H1 (cell line): ENCODE results near the gene HOXB3. TPM values are rescaled to one million over a fixed set of nuclear protein-coding genes. Genes with fewer than 3 reads are reported as not detected.

Experiments
- CTCF ChIA-PET: fragments of 300-600 bp; sonication (Branson Sonifier 250); formaldehyde crosslinking; loops from one replicate; lab custom pipeline; 2021; ENCODE audit not compliant: partially characterized antibody; lab: Charles Lee
- POLR2A ChIA-PET: fragments of 300-600 bp; sonication (Branson Sonifier 250); formaldehyde crosslinking; loops from one replicate; lab custom pipeline; 2021; ENCODE audit warnings: inconsistent platforms; ENCODE audit not compliant: partially characterized antibody; lab: Charles Lee
- DNase-seq, 2 experiments: peaks; one replicate each; pipeline versions ENCODE4 v3.0.0 to v3.0.0-alpha.2; 2010 to 2022; ENCODE audit warnings: low spot score in 2 of 2, low read depth in 1 of 2, mixed read lengths in 1 of 2
- FAIRE-seq: peaks from 2 replicates; lab custom pipeline; 2011; peaks lifted over from hg19 to GRCh38; lab: Jason Lieb, UNC
- H2AFZ ChIP-seq: 2 replicates; pipeline ENCODE4 v1.8.1; 2012; ENCODE audit warnings: low read length, inconsistent platforms
- H2AK5ac ChIP-seq: 2 replicates; pipeline ENCODE4 v1.6.1; 2013; ENCODE audit warnings: low read depth, low read length
- H2BK120ac ChIP-seq: replicated peaks from 2 replicates; pipeline ENCODE3; 2013; ENCODE audit warnings: low read depth, low read length, inconsistent platforms
- H2BK12ac ChIP-seq: 2 replicates; pipeline ENCODE4 v1.6.1; 2013; ENCODE audit warnings: low read depth, low read length
- H2BK15ac ChIP-seq: 2 replicates; pipeline ENCODE4 v1.6.1; 2013; ENCODE audit warnings: low read length
- H2BK20ac ChIP-seq: 2 replicates; pipeline ENCODE4 v1.6.1; 2013; ENCODE audit warnings: low read length
- H2BK5ac ChIP-seq: 2 replicates; pipeline ENCODE4 v1.6.1; 2013; ENCODE audit warnings: low read depth, low read length
- H3K14ac ChIP-seq: 2 replicates; pipeline ENCODE4 v1.6.1; 2013; ENCODE audit warnings: inconsistent platforms; ENCODE audit not compliant: insufficient read length
- H3K18ac ChIP-seq: 2 replicates; pipeline ENCODE4 v1.6.1; 2013; ENCODE audit warnings: low read length; ENCODE audit errors: extremely low read depth
- H3K23ac ChIP-seq: 2 replicates; pipeline ENCODE4 v1.6.1; 2013; ENCODE audit warnings: inconsistent platforms; ENCODE audit not compliant: insufficient read length
- H3K23me2 ChIP-seq: 2 replicates; pipeline ENCODE4 v1.6.1; 2013; ENCODE audit warnings: low read depth, low read length
- H3K27ac ChIP-seq: 2 replicates; pipeline ENCODE4 v1.6.1; 2011; ENCODE audit warnings: low read depth, low read length, inconsistent platforms
- H3K27me3 ChIP-seq, 4 experiments: replicated peaks in 1 of 4; 1 replicate in 1 of 4; 2 replicates in 3 of 4; pipeline versions ENCODE4 v1.6.1 to v1.8.1; 2011 to 2013; ENCODE audit warnings: low read length in 3 of 4, mild to moderate bottlenecking in 3 of 4, inconsistent platforms in 2 of 4, mixed read lengths in 2 of 4, moderate library complexity in 1 of 4; ENCODE audit not compliant: control insufficient read depth in 3 of 4, insufficient read depth in 3 of 4; ENCODE audit errors: extremely low read depth in 1 of 4
- H3K36me3 ChIP-seq, 4 experiments: 2 replicates each; pipeline versions ENCODE4 v1.6.1 to v1.8.1; 2011 to 2013; ENCODE audit warnings: mild to moderate bottlenecking in 4 of 4, low read length in 3 of 4, moderate library complexity in 2 of 4, control low read depth in 1 of 4, inconsistent platforms in 1 of 4; ENCODE audit not compliant: insufficient read depth in 4 of 4, control insufficient read depth in 2 of 4
- H3K4ac ChIP-seq: replicated peaks from 2 replicates; pipeline ENCODE3; 2013; ENCODE audit warnings: low read length, low read depth, mixed read lengths, inconsistent platforms; ENCODE audit not compliant: insufficient read length
- H3K4me1 ChIP-seq, 4 experiments: replicated peaks in 1 of 4; 1 replicate in 1 of 4; 2 replicates in 3 of 4; pipeline versions ENCODE4 v1.6.1 to v1.8.1; 2011 to 2013; ENCODE audit warnings: low read length in 3 of 4, inconsistent platforms in 2 of 4, mixed read lengths in 1 of 4; ENCODE audit not compliant: insufficient read depth in 4 of 4, control insufficient read depth in 3 of 4
- H3K4me2 ChIP-seq, 2 experiments: 2 replicates each; pipeline versions ENCODE4 v1.6.1 to v1.8.1; 2011 to 2013; ENCODE audit warnings: low read depth in 2 of 2, low read length in 2 of 2, control low read depth in 1 of 2, inconsistent platforms in 1 of 2, mild to moderate bottlenecking in 1 of 2; ENCODE audit not compliant: insufficient read depth in 1 of 2
- H3K4me3 ChIP-seq, 4 experiments: fragments of 200-600, 300-600 bp in 1 of 4; sonication (generic), shearing (Covaris generic), sonication (Bioruptor Twin) in 1 of 4; 2 replicates each; pipeline versions ENCODE4 v1.5.1 to v1.8.1; 2011 to 2016; ENCODE audit warnings: low read length in 4 of 4, low read depth in 3 of 4, control low read depth in 2 of 4, inconsistent platforms in 2 of 4, mild to moderate bottlenecking in 2 of 4, mixed read lengths in 1 of 4, moderate library complexity in 1 of 4; ENCODE audit not compliant: insufficient read depth in 2 of 4; ENCODE audit errors: extremely low read depth in 1 of 4
- H3K56ac ChIP-seq: replicated peaks from 2 replicates; pipeline ENCODE3; 2013; ENCODE audit warnings: low read depth, mild to moderate bottlenecking, mixed read lengths, low read length, inconsistent platforms; ENCODE audit not compliant: insufficient read length
- H3K79me1 ChIP-seq: 2 replicates; pipeline ENCODE4 v1.6.1; 2013; ENCODE audit warnings: low read depth, low read length, control low read depth
- H3K79me2 ChIP-seq, 2 experiments: 2 replicates each; pipeline versions ENCODE4 v1.6.1 to v1.8.1; 2012 to 2013; ENCODE audit warnings: low read length in 2 of 2, mild to moderate bottlenecking in 2 of 2, inconsistent platforms in 1 of 2; ENCODE audit not compliant: insufficient read depth in 2 of 2, control insufficient read depth in 1 of 2
- H3K9ac ChIP-seq, 4 experiments: replicated peaks in 1 of 4; 1 replicate in 1 of 4; 2 replicates in 3 of 4; pipeline versions ENCODE4 v1.6.1 to v1.8.1; 2011 to 2013; ENCODE audit warnings: low read depth in 3 of 4, low read length in 3 of 4, control low read depth in 2 of 4, mild to moderate bottlenecking in 2 of 4, moderate library complexity in 2 of 4, inconsistent platforms in 1 of 4; ENCODE audit errors: extremely low read depth in 1 of 4
- H3K9me3 ChIP-seq, 2 experiments: 2 replicates each; pipeline versions ENCODE4 v1.6.1 to v1.8.1; 2012 to 2013; ENCODE audit warnings: mild to moderate bottlenecking in 2 of 2, moderate library complexity in 2 of 2, control low read depth in 1 of 2, inconsistent platforms in 1 of 2, low read depth in 1 of 2, low read length in 1 of 2, mixed read lengths in 1 of 2; ENCODE audit not compliant: insufficient read depth in 2 of 2
- H4K20me1 ChIP-seq, 2 experiments: replicated peaks in 1 of 2; 2 replicates each; pipeline versions ENCODE3 to v1.8.1; 2011 to 2013; ENCODE audit warnings: inconsistent platforms in 2 of 2, low read length in 2 of 2, mild to moderate bottlenecking in 1 of 2; ENCODE audit not compliant: insufficient read depth in 2 of 2, control insufficient read depth in 1 of 2
- H4K5ac ChIP-seq: 2 replicates; pipeline ENCODE4 v1.6.1; 2013; ENCODE audit warnings: low read length, low read depth, mixed read lengths, inconsistent platforms; ENCODE audit not compliant: insufficient read length
- H4K8ac ChIP-seq: 2 replicates; pipeline ENCODE4 v1.8.0; 2013; ENCODE audit warnings: mild to moderate bottlenecking, moderate library complexity, low read length, inconsistent platforms; ENCODE audit not compliant: insufficient read depth; ENCODE audit errors: extremely low read depth
- H4K91ac ChIP-seq: replicated peaks from 2 replicates; pipeline ENCODE3; 2013; ENCODE audit warnings: low read length, mixed read lengths, inconsistent platforms; ENCODE audit not compliant: insufficient read length
- CEBPB ChIP-seq: IDR thresholded peaks from 2 replicates; pipeline ENCODE4 v1.6.1; 2012; ENCODE audit warnings: low read depth, low read length
- PHF8 ChIP-seq: fragments of 200-600 bp; sonication (generic); conservative IDR thresholded peaks from 2 replicates; pipeline ENCODE4 v1.7.1; 2012; ENCODE audit warnings: low read depth, mild to moderate bottlenecking, inconsistent platforms, low read length, moderate library complexity
- WGBS, 2 experiments: shearing (Covaris generic) in 1 of 2; methylation state at CpG; one replicate each; pipeline versions ENCODE4 v1.1.6 to v1.1.7; 2013 to 2015; ENCODE audit warnings: low lambda C conversion rate in 2 of 2, mixed read lengths in 2 of 2, inconsistent platforms in 1 of 2, low coverage in 1 of 2, missing lambda C conversion rate in 1 of 2; ENCODE audit not compliant: insufficient replicate concordance in 2 of 2, insufficient coverage in 1 of 2, insufficient read length in 1 of 2; ENCODE audit errors: extremely low coverage in 1 of 2, missing lambda C conversion rate in 1 of 2; 5-methylcytosine and 5-hydroxymethylcytosine counted together
- polyA plus RNA-seq, 7 experiments: library from polyadenylated mRNA; depleted of rRNA in 3 of 7; stranded (reverse) in 5 of 7; unstranded in 2 of 7; fragments of >200 nt in 5 of 7; fragments of 200-250 nt in 2 of 7; gene quantifications; 1 replicate in 5 of 7; 2 replicates in 1 of 7; 4 replicates in 1 of 7; pipeline versions ENCODE4 v1.2.1 to v1.2.3, GENCODE V29; 2011 to 2013; ENCODE audit warnings: missing spikeins in 2 of 7, mixed read lengths in 2 of 7
- total RNA-seq: library from RNA; stranded (reverse); fragmentation: NEBNext Ultra II Directional; extraction: Animal tissue kit (Norgen Biotek cat#: 25700); gene quantifications from 2 replicates; pipeline ENCODE4 v1.2.1, GENCODE V29; 2021

Gene HOXB3
- total and polyA plus RNA-seq, 2 of the 8 experiments (the other 6 are each of a cell fraction or from before 2014, with no cell fraction given), result not detected

DNA sequence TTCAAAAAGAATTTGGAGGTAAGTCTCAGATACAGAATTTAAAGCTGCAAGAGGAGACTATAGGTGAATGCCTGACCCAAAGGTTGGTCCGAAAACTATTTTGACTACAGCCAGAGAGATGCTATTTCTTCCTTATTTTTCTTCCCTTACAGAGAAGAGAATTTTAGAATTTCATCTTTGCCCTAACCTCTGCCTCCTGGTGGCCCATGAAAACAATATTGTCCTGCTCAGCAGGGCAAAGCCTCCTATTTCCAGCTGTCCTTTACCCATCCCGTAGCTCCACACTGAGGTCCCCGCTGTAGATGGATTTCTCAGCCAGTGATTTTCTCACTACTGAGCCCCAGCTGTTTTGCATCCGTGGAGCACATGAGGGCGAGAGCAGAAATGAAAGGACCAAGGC, 83.8 kb downstream of the HOXB3 start:
- CTCF ChIA-PET, result interaction anchor here (0.6 to 5.0 kb wide), 9 partner anchors 8 to 43 kb away, joined by 3 to 21 read pairs (median 5); no protein-coding TSS in a partner anchor
- Histone ChIP-seq H2BK20ac (no peak overlapping the region), H3K4me1 (peaks cover 0 to 4% (median 0%) of the 10 kb centered on the region in 4 experiments; a peak in 1 of 7 replicates), H2BK120ac (no peak overlapping the region), H2BK15ac (0 out of 2 replicates have a peak overlapping the region, but pooled peaks have one; percentile 5), H3K14ac (no peak overlapping the region), H3K27ac (no peak overlapping the region), H2AFZ (no peak overlapping the region), H3K9me3 (no peaks in the 10 kb centered on the region), H3K4me2 (no peak overlapping the region), H3K23ac (no peak overlapping the region), H4K8ac (no peak overlapping the region), H3K9ac (no peak overlapping the region), H3K36me3 (no peaks in the 10 kb centered on the region), H3K4me3 (no peak overlapping the region), H3K79me2 (no peaks in the 10 kb centered on the region), H2BK5ac (no peak overlapping the region), H3K18ac (0 out of 2 replicates have a peak overlapping the region, but pooled peaks have one; percentile 6), H4K5ac (no peak overlapping the region), H4K91ac (no peak overlapping the region), H2AK5ac (no peak overlapping the region), H2BK12ac (0 out of 2 replicates have a peak overlapping the region, but pooled peaks have one; percentile 35), H4K20me1 (no peaks in the 10 kb centered on the region), H3K27me3 (peaks cover 0 to 12% (median 5%) of the 10 kb centered on the region in 4 experiments; a peak in 4 of 7 replicates), H3K23me2 (no peaks in the 10 kb centered on the region), H3K79me1 (no peaks in the 10 kb centered on the region), H3K56ac (no peak overlapping the region), H3K4ac (no peak overlapping the region)
- 89% methylated on average over 5 of the region's 5 CpGs; no CpG with 5 or more reads in 1 of the 2 experiments for WGBS, 2 experiments
- FAIRE-seq, result no peak
- POLR2A ChIA-PET, result interaction anchor here (1.4 kb wide), 1 partner anchor 15 kb away, joined by 3 read pairs; no protein-coding TSS in a partner anchor
- no peak for DNase-seq
- no peak for TF ChIP-seq CEBPB
- no peak for TF ChIP-seq PHF8
